IPS-18a (cell line): Measurements from ENCODE around the gene ZNF236.
A peak's percentile ranks its signal among the peaks of the same experiment; 100 is the strongest.

Experiments
- H3K27ac ChIP-seq: one replicate; pipeline ENCODE4 v1.5.1; 2013; ENCODE audit warnings: low read length
- H3K27me3 ChIP-seq: one replicate; pipeline ENCODE4 v1.6.1; 2013; ENCODE audit warnings: mild to moderate bottlenecking, low read length; ENCODE audit not compliant: control insufficient read depth, insufficient read depth
- H3K36me3 ChIP-seq: one replicate; pipeline ENCODE4 v1.6.1; 2013; ENCODE audit warnings: low read depth, low read length; ENCODE audit not compliant: control insufficient read depth
- H3K4me1 ChIP-seq: one replicate; pipeline ENCODE4 v1.6.1; 2013; ENCODE audit warnings: low read depth, low read length; ENCODE audit not compliant: control insufficient read depth
- H3K4me3 ChIP-seq: one replicate; pipeline ENCODE4 v1.5.1; 2013; ENCODE audit warnings: low read length
- H3K9ac ChIP-seq: one replicate; pipeline ENCODE4 v1.6.1; 2013; ENCODE audit warnings: mild to moderate bottlenecking, low read length, moderate library complexity
- H3K9me3 ChIP-seq: one replicate; pipeline ENCODE4 v1.6.1; 2013; ENCODE audit warnings: low read depth, low read length; ENCODE audit not compliant: control insufficient read depth

ZNF236 gene

GRCh38 chr18:76823161-76823538 lies 793 bp downstream of the ZNF236 start:
- H3K27ac ChIP-seq = no peak overlapping the region
- no peaks in the 10 kb centered on the region for H3K27me3 ChIP-seq
- H3K4me1 ChIP-seq = peaks cover 13% of the 10 kb centered on the region
- H3K36me3 ChIP-seq = no peaks in the 10 kb centered on the region
- H3K9me3 ChIP-seq = no peaks in the 10 kb centered on the region
- peak overlapping the region; percentile 68 for H3K4me3 ChIP-seq
- H3K9ac ChIP-seq = peak overlapping the region; percentile 58

- Histone ChIP-seq H3K4me3 (peak overlapping the region; percentile 68), H3K27ac (no peak overlapping the region), H3K36me3 (no peaks in the 10 kb centered on the region), H3K27me3 (no peaks in the 10 kb centered on the region), H3K4me1 (peaks cover 13% of the 10 kb centered on the region), H3K9ac (peak overlapping the region; percentile 58), H3K9me3 (no peaks in the 10 kb centered on the region)
Observed at GRCh38 chr18:76823587-76824011, 1.2 kb downstream of the ZNF236 start.

- peaks cover 13% of the 10 kb centered on the region for H3K4me1 ChIP-seq
- H3K36me3 ChIP-seq = no peaks in the 10 kb centered on the region
- H3K9me3 ChIP-seq = no peaks in the 10 kb centered on the region
- peak overlapping the region; percentile 58 for H3K9ac ChIP-seq
- no peak overlapping the region for H3K27ac ChIP-seq
- peak overlapping the region; percentile 68 for H3K4me3 ChIP-seq
- no peaks in the 10 kb centered on the region for H3K27me3 ChIP-seq
Observed at GRCh38 chr18:76824145-76824676, 1.9 kb downstream of the ZNF236 start.

GRCh38 chr18:76824754-76825153 lies 2.4 kb downstream of the ZNF236 start:
- no peak overlapping the region for H3K27ac ChIP-seq
- H3K9ac ChIP-seq = no peak overlapping the region
- no peaks in the 10 kb centered on the region for H3K9me3 ChIP-seq
- no peaks in the 10 kb centered on the region for H3K27me3 ChIP-seq
- H3K36me3 ChIP-seq = no peaks in the 10 kb centered on the region
- no peak overlapping the region for H3K4me3 ChIP-seq
- peaks cover 13% of the 10 kb centered on the region for H3K4me1 ChIP-seq

- Histone ChIP-seq H3K9me3 (no peaks in the 10 kb centered on the region), H3K9ac (no peak overlapping the region), H3K27me3 (no peaks in the 10 kb centered on the region), H3K4me3 (no peak overlapping the region), H3K36me3 (no peaks in the 10 kb centered on the region), H3K4me1 (peaks cover 10% of the 10 kb centered on the region), H3K27ac (no peak overlapping the region)
Observed at GRCh38 chr18:76827205-76828200, 5.1 kb downstream of the ZNF236 start.

GRCh38 chr18:76834379-76834778 lies 12.0 kb downstream of the ZNF236 start:
- H3K27me3 ChIP-seq = no peaks in the 10 kb centered on the region
- no peaks in the 10 kb centered on the region for H3K36me3 ChIP-seq
- no peaks in the 10 kb centered on the region for H3K9me3 ChIP-seq
- no peak overlapping the region for H3K4me3 ChIP-seq
- no peak overlapping the region for H3K9ac ChIP-seq
- no peaks in the 10 kb centered on the region for H3K4me1 ChIP-seq
- H3K27ac ChIP-seq = no peak overlapping the region

- Histone ChIP-seq H3K4me3 (no peak overlapping the region), H3K9me3 (no peaks in the 10 kb centered on the region), H3K36me3 (no peaks in the 10 kb centered on the region), H3K27me3 (no peaks in the 10 kb centered on the region), H3K27ac (no peak overlapping the region), H3K9ac (no peak overlapping the region), H3K4me1 (no peaks in the 10 kb centered on the region)
Observed at GRCh38 chr18:76835380-76835779, 13.0 kb downstream of the ZNF236 start.

- Histone ChIP-seq H3K4me1 (no peaks in the 10 kb centered on the region), H3K27ac (no peak overlapping the region)
Observed at GRCh38 chr18:76837071-76837470, 14.7 kb downstream of the ZNF236 start.

GRCh38 chr18:76838182-76838581 lies 15.8 kb downstream of the ZNF236 start:
- no peaks in the 10 kb centered on the region for H3K36me3 ChIP-seq
- H3K4me1 ChIP-seq = no peaks in the 10 kb centered on the region
- no peaks in the 10 kb centered on the region for H3K27me3 ChIP-seq
- H3K27ac ChIP-seq = no peak overlapping the region
- no peak overlapping the region for H3K9ac ChIP-seq
- H3K9me3 ChIP-seq = no peaks in the 10 kb centered on the region
- no peak overlapping the region for H3K4me3 ChIP-seq

More at GRCh38 chr18:76837071-76837470, 14.7 kb downstream of the ZNF236 start:
- Histone ChIP-seq H3K9ac (no peak overlapping the region), H3K36me3 (no peaks in the 10 kb centered on the region), H3K4me3 (no peak overlapping the region), H3K27me3 (no peaks in the 10 kb centered on the region), H3K9me3 (no peaks in the 10 kb centered on the region)

GRCh38 chr18:76839086-76839794 lies 16.9 kb downstream of the ZNF236 start:
- Histone ChIP-seq H3K4me3 (no peak overlapping the region), H3K9ac (no peak overlapping the region)

GRCh38 chr18:76842837-76843530 lies 20.6 kb downstream of the ZNF236 start:
- Histone ChIP-seq H3K27me3 (no peaks in the 10 kb centered on the region), H3K36me3 (no peaks in the 10 kb centered on the region), H3K9ac (no peak overlapping the region), H3K4me3 (no peak overlapping the region), H3K9me3 (no peaks in the 10 kb centered on the region), H3K4me1 (peaks cover under 1% of the 10 kb centered on the region), H3K27ac (no peak overlapping the region)

More at GRCh38 chr18:76839086-76839794, 16.9 kb downstream of the ZNF236 start:
- H3K36me3 ChIP-seq = no peaks in the 10 kb centered on the region
- no peaks in the 10 kb centered on the region for H3K9me3 ChIP-seq
- no peaks in the 10 kb centered on the region for H3K27me3 ChIP-seq
- H3K27ac ChIP-seq = no peak overlapping the region
- no peaks in the 10 kb centered on the region for H3K4me1 ChIP-seq
